SIG-M5 treated with dmso at 0.1 percent for 504 hours (cell line): ENCODE measurements around the gene ELF2.
"Not testable (repeated sequence)": the region's sequence is repeated elsewhere in the genome, so short reads cannot be mapped to it uniquely, and the experiment has no call there.

ENCODE experiments used
- DNase-seq: peaks from one replicate; lab custom pipeline; 2025; ENCODE audit not compliant: unreplicated experiment; lab: John Stamatoyannopoulos, UW

ELF2 gene

GRCh38 chr4:139082750-139083606 is 94.0 kb downstream of the ELF2 start:
- peak; percentile 98 for DNase-seq

GRCh38 chr4:139078926-139079325 is 98.1 kb downstream of the ELF2 start:
- DNase-seq, result no peak

- DNase-seq, result no peak
Measured at GRCh38 chr4:139077567-139078355, 99.3 kb downstream of the ELF2 start.

GRCh38 chr4:139076016-139076744 is 100.8 kb downstream of the ELF2 start:
- no peak for DNase-seq

DNA sequence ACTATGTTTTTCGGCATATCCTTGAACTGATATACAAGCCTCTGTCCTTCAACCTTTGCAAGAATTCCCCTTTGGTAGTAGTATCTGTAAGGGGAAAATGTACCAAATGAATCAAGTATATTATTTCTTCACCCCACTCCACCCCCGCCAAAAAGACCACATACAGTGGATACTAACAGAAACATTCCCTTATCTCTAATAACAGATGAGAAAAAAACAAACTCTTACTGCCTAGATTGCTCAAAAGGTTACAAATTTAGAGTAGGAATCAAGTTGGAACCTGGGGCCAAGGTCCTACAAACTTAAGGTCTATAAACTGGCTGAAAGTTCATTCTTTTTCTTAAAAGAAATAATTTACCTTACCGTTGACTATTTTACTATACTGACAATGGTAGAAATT is 116.4 kb downstream of the ELF2 start:
- no peak for DNase-seq

- not testable (repeated sequence) for DNase-seq
Measured at GRCh38 chr4:139059026-139059425, 118.0 kb downstream of the ELF2 start.

- DNase-seq, result no peak
Measured at GRCh38 chr4:139054791-139055505, 122.1 kb downstream of the ELF2 start.

DNA sequence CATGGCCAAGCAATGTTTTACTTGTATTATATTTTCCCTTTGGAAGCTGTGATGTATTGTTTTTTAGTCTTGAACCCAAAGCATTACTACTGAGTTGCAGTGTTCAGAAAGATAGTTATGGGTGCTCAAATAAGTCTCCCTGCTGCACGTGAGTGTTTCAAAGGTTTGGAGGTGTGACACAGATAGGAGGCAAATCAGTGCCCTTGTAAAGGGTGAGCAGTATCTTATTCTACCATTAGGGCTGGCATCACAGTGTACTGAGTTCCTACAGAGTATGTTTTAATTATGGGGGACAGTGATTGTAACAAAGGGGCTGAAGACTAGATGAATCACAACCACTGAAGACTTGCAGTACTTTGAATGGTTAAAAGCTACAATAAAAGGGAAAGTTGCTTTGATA is 123.1 kb downstream of the ELF2 start:
- no peak for DNase-seq

- no peak for DNase-seq
Measured at GRCh38 chr4:139050446-139050845, 126.6 kb downstream of the ELF2 start.

DNA sequence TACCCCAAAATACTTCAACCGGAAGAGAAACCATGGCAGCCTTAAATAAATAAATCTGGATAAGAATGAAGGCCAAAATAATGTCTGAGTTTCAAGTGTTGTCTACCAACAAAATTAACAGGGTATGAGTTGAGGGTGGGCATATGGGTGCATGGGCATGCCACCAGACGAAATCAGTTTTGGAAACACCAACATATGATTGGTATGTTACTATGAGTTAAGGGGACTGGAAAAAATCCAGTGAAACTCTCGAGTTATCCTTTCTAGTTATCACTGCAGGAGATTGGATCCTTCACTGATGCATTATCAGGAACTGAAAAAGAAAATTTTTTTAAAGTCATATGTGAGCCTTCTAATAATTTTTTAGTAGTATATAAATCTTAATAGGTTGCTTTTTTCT is 129.0 kb downstream of the ELF2 start:
- no peak for DNase-seq

- DNase-seq, result no peak
Measured at GRCh38 chr4:139044291-139044690, 132.7 kb downstream of the ELF2 start.

- DNase-seq, result no peak
Measured at GRCh38 chr4:139042981-139043460, 134.0 kb downstream of the ELF2 start.

DNA sequence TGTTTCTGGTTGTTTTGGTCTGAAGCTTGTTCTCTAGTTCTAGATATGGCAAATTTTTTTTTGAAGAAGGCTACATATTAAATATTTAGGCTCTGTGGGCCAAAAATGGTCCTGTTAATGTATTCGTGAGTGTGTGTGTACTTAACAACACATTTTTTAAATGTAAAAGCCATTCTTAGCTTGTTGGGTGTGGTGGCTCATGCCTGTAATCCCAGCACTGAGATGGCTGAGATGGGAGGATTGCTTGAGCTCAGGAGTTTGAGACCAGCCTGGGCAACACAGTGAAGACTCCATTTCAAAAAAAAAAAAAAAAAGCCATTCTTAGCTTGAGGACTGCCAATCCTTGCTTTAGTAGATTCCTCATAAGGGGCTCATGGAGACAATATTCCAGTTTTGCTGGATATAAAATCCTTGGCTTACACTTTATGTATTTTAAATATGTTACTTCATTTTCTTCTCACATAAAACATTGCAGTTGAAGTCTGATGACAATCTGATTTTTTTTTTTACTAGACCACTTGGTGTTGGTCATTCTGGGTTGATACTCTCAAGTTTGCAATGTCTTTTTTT is 138.1 kb downstream of the ELF2 start:
- no peak for DNase-seq

DNA sequence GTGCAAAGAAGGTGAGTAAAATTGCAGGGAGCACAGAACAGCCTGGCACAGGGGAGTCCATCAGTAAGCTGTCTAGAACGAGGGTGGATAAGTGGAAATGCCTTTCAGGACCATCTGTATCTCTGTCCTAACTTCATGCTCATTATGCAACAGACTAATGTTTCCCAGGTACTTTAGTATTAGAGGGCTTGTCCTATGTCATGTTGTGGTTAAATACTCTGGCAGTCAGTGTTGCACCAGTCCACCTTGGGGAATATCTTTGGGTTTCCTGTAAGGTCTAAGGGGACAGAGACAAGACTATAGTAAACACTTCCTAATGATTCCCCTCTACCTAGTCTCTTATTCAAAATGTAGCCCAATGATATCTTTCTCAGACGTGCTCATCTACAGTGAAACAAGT is 140.1 kb downstream of the ELF2 start:
- no peak for DNase-seq

DNA sequence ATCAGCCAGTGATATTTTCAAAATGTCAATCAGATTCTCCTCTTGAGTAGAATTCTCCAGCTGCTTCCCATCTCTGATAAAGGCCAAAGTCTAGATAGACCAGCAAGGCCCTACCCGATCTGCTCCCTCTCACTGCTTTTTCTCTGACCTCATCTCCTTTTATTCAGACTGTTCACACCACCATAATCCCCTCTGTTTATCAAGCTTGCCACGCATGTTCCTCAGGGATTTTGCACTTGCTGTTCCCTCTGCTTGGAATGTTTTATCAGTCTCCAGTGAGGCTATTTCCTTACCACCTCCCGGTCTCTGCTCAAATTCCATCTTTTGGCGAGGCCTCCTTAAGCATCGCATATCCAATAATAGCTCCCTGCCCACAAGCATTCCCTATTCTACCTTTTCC is 141.4 kb downstream of the ELF2 start:
- DNase-seq, result no peak

- peak; percentile 61 for DNase-seq
Measured at GRCh38 chr4:139030614-139031235, 146.3 kb downstream of the ELF2 start.

DNA sequence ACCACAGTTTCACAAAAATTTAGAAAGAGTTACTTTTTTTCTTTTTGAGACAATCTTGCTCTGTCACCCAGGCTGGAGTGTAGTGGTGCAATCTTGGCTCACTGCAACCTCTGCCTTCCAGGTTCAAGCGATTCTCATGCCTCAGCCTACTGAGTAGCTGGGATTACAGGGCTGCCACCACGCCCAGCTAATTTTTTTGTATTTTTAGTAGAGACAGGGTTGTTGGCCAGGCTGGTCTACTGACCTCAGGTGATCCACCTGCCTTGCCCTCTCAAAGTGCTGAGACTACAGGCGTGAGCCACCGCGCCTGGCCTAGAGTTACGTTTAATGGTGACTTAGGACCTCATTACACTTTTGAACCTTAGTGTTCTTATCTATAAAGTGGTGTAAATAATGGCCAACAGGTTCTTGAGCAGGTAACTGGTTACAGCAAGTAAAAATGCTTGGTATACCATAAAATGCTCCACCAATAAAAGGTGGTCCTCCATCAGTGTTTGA is 147.1 kb downstream of the ELF2 start:
- DNase-seq, result not testable (repeated sequence)

DNA sequence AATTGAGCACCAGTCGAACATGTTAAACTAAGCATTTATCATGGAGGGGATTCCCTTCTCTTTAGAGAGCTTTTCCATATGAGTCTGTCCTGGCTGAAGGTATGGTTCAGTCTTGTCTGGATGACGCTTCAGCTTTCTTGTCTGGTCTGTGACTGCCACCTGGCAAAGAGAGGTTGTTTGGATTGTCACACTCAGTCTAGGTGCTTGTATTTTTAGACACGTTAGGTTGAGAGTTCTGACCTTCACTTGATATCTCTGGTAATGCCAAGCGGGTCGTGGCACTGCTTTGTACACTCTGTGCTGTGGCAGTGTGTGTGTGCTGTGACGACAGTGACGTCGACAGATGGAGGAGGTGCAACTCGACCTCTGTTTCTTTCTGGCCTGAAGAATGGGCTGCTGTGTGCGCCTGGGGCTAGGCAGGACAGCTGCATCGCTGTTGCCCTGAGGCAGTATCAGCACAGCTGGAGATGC is 148.8 kb downstream of the ELF2 start:
- DNase-seq, result no peak

GRCh38 chr4:139027776-139028175 is 149.2 kb downstream of the ELF2 start:
- no peak for DNase-seq

- no peak for DNase-seq
Measured at GRCh38 chr4:139025841-139026240, 151.2 kb downstream of the ELF2 start.
